Vagina (tissue), 2 donors: Measurements from ENCODE around the gene HSPB2.

Experiments used
- CTCF ChIP-seq, 3 experiments: fragments of 450-650 bp in 2 of 3; fragments of 200-600 bp in 1 of 3; sonication (generic) in 1 of 3; IDR thresholded peaks; one replicate each; pipeline ENCODE4 v1.5.1; 2017 to 2019; ENCODE audit warnings: antibody characterized with exemption in 3 of 3, mild to moderate bottlenecking in 2 of 3, moderate library complexity in 2 of 3
- POLR2A ChIP-seq, 2 donors: fragments of 450-650 bp; IDR thresholded peaks; one replicate each; pipeline ENCODE4 v1.6.1; 2017; ENCODE audit warnings: antibody characterized with exemption in 2 of 2, mild to moderate bottlenecking in 2 of 2, moderate library complexity in 2 of 2
- POLR2AphosphoS5 ChIP-seq, 2 donors: sonication (generic); formaldehyde crosslinking; IDR thresholded peaks; one replicate each; pipeline ENCODE4 v1.9.0; 2017; ENCODE audit warnings: antibody characterized with exemption in 2 of 2, mild to moderate bottlenecking in 2 of 2, low read depth in 1 of 2; ENCODE audit not compliant: insufficient read depth in 1 of 2

GRCh38 chr11:111917312-111917711, 4.8 kb downstream of the HSPB2 start:
- no peak for TF ChIP-seq CTCF (IDR thresholded peaks at IDR 0.05)
- no peak for TF ChIP-seq POLR2A (IDR thresholded peaks at IDR 0.05)
- TF ChIP-seq POLR2AphosphoS5 (IDR thresholded peaks at IDR 0.05; ENCODE audit: insufficient read depth in 1 of 2, low read depth in 1 of 2), result no peak
